SU-DHL-6 (cell line): ENCODE results near the gene SELPLG.

Source experiments
- EZH2phosphoT487 ChIP-seq: fragments of 200-600 bp; sonication (generic), shearing (Covaris generic); conservative IDR thresholded peaks from 2 replicates; pipeline ENCODE4 v1.6.1; 2018; ENCODE audit warnings: mild to moderate bottlenecking, antibody characterized with exemption, low read length, moderate library complexity, mixed read lengths
- TF ChIP-seq, protein P1 (sequence below): fragments of 200-600 bp; sonication (generic); IDR thresholded peaks from one replicate; pipeline ENCODE4 v1.5.1; 2017; ENCODE audit warnings: antibody characterized with exemption, mild to moderate bottlenecking, low read length, moderate library complexity; ENCODE audit not compliant: insufficient read depth, poor library complexity, severe bottlenecking

DNA sequence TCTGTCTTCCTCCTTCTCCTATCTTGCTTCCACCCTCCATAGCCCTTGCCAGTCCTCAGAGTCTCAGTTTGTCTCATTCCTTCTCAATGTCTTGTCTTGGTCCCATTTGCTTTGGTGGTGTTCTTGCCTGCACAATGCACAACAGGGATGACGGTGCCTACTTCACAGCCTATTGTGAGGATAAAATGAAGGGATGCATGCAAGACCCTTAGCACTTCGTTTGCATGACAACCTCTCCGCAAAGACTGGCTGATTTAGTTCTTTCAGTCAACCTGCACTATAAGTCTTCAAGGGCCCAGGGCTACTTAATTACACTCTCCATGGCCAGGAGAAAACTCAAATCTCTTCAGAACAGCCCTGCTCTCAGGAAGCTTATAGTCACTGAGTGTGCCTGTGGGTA lies 8.5 kb downstream of the SELPLG start:
- TF ChIP-seq, protein P1, sequence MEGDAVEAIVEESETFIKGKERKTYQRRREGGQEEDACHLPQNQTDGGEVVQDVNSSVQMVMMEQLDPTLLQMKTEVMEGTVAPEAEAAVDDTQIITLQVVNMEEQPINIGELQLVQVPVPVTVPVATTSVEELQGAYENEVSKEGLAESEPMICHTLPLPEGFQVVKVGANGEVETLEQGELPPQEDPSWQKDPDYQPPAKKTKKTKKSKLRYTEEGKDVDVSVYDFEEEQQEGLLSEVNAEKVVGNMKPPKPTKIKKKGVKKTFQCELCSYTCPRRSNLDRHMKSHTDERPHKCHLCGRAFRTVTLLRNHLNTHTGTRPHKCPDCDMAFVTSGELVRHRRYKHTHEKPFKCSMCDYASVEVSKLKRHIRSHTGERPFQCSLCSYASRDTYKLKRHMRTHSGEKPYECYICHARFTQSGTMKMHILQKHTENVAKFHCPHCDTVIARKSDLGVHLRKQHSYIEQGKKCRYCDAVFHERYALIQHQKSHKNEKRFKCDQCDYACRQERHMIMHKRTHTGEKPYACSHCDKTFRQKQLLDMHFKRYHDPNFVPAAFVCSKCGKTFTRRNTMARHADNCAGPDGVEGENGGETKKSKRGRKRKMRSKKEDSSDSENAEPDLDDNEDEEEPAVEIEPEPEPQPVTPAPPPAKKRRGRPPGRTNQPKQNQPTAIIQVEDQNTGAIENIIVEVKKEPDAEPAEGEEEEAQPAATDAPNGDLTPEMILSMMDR: no peak
- TF ChIP-seq EZH2phosphoT487: no peak
